HG02798 (cell line): Measurements from ENCODE around the gene PDE4D.

Experiments
- ATAC-seq: cut with Tn5 transposase; IDR thresholded peaks from one replicate; pipeline ENCODE4 v1.9.1; 2021; ENCODE audit warnings: mild to moderate bottlenecking; ENCODE audit not compliant: unreplicated experiment, poor library complexity

PDE4D gene

DNA sequence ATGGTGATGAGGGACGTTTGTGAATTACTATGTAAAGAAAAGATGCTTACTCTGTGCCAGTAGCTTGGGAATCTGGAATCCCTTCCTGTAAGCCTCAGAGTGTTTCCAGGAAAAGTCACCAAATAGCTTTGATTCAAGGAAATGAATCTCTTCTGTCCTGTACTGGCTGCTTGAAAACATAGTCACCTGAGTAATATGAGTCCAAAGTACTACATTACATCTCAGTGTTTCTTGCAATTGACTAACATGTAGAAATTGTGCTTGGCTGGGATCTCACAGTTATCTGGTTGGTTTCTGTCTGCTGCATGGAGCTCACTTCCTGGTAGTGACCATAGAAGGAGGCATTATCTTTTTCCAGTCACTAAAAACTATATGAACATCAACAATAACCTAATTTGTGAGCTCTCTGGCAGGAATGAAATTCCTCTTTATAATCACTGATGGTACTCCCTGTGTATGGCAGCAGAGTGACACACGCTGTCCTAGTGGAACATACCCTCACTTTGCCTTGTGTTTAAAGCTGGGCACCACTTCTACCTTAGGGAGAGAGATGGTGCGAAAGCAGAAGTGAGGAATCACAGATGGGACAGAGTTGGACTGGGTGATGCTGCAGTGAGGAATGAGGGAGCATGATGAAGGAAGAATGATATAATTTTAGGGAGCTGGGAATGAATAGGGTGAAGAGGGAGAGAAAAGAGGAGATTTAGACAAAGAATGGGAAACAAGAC is 742.2 kb downstream of the PDE4D start:
- ATAC-seq = no peak

- ATAC-seq = no peak
Observed at GRCh38 chr5:59149827-59150226, 743.7 kb downstream of the PDE4D start.

- ATAC-seq = no peak
Observed at GRCh38 chr5:59149271-59149670, 744.3 kb downstream of the PDE4D start.

DNA sequence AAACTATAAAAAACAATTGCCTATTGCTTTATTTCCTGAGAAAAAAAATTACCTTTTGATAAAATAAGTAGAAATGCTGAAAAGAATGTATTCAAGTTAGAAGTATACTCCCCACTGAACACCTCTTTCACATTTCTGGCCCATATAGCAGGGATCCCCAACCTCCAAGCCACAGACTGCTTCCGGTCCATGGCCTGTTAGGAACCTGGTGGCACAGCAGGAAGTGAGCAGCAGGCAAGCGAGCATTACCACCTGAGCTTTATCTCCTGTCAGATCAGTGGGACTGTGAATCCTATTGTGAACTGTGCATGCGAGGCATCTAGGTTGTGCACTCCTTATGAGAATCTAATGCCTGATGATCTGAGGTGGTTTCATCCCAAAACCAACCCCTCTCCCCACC is 746.8 kb downstream of the PDE4D start:
- ATAC-seq = no peak

- peak; percentile 90 for ATAC-seq
Observed at GRCh38 chr5:59143926-59144333, 749.6 kb downstream of the PDE4D start.

- no peak for ATAC-seq
Observed at GRCh38 chr5:59142927-59143326, 750.6 kb downstream of the PDE4D start.

DNA sequence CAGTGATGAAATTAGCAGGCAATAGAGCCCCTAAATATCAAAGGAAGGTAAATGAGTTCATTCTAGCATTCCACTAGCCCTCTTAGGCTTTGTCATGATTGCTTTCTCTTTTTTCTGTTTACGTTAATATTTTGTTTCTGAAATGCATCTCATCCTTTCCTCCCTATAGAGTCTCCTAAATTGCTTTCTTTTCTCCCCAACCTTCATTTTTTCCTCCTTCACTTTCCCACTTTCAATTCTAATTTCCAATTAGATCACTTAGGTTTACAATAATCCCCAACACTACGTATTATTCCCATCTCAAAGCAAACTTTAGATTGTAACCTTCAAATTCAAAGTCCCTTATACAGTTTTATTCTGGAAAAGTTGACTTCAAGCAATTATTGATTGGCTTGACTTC is 751.4 kb downstream of the PDE4D start:
- no peak for ATAC-seq

DNA sequence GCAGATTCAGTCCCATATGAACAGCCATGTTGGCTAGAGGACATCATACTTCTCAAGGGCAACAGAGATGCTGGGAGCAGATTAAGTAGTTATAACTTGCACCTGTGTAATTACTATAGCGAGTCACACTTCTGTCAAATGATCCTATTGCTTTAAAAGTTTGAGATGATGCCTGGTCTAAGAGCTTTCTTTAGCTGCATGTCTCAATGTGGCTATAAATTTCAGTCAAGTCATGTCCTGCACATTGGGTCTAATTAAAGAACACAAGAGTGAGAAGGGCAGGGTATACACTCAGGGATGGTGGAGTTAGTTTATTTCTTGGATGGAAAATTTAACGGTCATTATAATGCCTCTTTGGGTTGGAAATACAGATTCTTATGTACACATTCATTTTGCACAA is 753.4 kb downstream of the PDE4D start:
- peak; percentile 7 for ATAC-seq

GRCh38 chr5:59139695-59140094 is 753.8 kb downstream of the PDE4D start:
- peak; percentile 40 for ATAC-seq

DNA sequence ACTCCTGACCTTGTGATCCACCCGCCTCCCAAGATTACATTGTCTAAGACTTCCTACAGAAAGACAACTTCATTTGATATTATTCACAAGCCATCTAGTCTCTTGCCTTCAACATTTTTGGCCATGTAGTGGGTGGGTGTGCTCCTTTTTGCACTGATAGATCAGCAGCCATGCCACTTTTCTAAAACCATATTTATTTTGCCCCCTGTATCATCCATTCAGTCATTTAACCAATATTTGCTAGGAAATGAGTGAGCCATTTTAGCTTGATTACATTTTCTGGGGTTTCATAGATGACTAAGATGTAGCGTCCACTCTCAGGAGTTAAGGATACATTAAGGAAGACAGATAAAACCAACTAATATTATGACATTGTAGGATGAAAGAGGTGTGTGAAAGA is 755.0 kb downstream of the PDE4D start:
- ATAC-seq = no peak

DNA sequence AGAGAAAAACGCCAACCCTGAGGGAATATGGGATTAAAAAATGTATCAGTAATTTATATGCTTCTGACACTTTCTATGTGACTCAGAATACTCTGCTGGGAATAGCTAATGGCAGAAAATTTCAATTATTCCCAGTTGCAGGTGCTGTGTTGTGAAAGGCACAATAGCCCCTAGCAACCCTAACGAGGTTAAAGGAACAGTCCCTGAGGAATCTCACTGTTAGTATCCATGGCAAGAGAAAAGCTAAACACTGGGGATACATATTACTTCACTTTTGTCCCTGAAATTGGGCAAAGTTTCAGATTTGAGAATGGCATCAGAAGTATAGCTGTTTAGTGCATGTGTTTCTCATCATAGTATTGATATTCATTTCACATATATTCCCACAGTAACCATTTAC is 755.7 kb downstream of the PDE4D start:
- no peak for ATAC-seq

GRCh38 chr5:59136549-59136948 is 757.0 kb downstream of the PDE4D start:
- no peak for ATAC-seq

DNA sequence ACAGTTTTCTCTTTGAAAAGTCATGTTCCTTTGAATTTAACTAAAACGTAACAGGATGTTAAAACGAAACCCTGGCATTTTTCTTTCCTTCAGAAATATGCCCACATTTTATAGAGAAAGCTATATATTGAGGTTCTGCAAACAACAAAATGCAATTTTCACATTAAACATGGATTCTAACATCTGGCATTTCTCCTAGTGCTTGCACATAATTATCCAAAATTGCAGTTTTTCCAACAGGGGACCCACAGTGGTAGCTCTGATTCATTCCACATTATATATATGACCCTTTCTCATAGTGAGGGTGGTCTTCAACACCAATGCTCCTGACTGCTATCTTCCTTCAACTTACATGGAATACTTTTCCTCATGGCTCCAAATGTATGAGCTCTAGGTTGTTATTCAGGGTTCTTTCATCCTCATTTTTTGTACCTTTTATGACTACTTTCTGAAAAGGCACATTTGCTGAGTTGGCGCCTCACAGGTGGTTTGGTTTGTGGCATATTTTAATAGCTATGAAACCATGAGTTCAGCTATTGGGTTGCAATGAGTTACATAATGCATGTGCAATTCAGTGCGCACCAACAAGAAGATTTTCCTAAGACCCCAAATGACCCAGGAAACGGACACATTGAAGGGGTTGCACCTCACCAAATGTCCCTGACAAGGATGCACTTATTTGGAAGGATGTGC is 758.9 kb downstream of the PDE4D start:
- ATAC-seq = no peak

- ATAC-seq = no peak
Observed at GRCh38 chr5:59133764-59134261, 759.7 kb downstream of the PDE4D start.

DNA sequence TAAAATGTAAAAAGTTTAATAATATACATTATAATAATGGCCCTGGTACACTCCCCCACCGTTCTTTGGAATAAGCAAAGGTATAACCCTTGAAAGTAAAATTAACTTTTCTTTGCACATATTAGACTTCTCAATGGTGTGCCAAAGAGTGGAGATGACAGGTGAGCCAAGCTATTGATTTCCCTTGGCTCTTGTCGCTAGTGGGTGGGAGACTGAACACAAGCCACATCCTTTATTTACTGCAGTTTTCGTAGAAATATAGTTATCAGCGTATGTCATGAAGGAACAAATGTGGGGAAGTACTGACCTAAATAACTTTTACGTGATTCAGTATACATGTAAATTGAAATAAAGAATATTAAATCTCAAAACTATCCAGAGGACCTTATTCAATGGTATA is 761.4 kb downstream of the PDE4D start:
- ATAC-seq = no peak

GRCh38 chr5:59130431-59130830 is 763.1 kb downstream of the PDE4D start:
- no peak for ATAC-seq

DNA sequence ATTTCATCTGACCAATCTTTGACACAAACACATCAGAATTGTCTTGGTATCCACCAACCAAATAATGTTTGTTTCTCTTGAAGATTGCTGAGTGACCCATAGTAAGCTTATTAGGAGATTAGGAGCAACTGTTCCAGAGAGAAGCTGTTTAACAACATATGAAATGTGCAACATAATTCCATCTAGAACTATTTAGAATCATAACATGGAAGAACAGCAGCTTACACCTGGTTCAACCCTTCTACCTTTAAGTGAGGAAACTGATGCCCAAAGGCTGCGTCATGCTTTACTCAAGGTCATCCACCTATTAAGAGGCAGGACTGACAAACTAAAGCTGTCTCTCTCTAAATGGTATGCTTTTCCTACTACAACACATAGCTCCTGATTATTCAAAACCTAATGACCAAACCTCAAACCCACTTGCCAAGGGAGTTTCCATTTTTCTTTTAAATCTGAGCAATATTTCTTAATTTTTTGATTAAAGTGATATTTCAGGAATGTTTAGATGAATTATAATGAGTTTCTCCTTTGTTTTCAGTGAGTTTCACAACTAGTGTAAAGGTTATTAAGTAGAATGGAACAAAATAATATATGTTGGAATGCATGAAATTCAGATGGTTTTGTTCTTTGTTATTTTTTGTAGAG is 764.8 kb downstream of the PDE4D start:
- no peak for ATAC-seq

GRCh38 chr5:59126708-59127573 is 766.6 kb downstream of the PDE4D start:
- ATAC-seq = no peak

DNA sequence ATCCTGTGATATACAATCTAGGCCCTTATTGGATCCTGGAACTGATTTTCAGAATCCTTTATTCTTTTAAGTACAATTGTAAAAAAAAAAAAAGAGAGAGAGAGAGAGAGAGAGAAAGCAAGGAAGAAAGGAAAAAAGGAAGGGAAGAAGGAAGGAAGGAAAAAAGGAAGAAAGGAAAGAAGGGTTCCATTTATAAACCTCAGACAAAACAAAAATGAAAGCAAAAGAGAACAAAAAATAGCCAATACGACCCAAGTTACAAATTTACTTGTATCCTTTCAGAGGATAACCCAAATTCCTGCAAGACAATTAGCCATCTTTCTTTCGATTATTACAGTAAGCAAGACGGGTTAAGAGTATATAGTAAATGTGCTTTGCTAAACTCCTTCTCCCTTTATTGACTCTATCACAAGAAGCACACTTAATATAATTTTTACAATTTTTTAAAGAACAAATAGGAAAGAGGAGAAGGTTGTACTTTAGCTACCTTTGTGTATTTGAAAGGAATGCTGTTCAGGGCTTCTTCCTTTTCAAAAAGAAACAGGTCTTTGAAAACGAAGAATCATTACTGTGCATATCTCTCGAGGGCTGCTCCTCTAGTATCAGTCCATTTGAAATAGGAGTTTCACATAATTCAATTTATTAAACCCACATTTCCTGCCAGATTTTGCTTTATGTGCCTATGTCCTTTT is 767.4 kb downstream of the PDE4D start:
- no peak for ATAC-seq
